Right lobe of liver (tissue), 4 donors: ENCODE data around the gene TMEM255B.

ENCODE experiments used
- POLR2A ChIP-seq: fragments of 450-650 bp; IDR thresholded peaks from one replicate; pipeline ENCODE4 v1.6.1; 2017; ENCODE audit warnings: antibody characterized with exemption, mild to moderate bottlenecking
- TF ChIP-seq, protein P1 (sequence below), 4 donors: fragments of 200-600 bp in 3 of 4; fragments of 450-650 bp in 1 of 4; IDR thresholded peaks; one replicate each; pipeline versions ENCODE4 v1.5.1 to v1.8.0; 2016 to 2022; ENCODE audit warnings: antibody characterized with exemption in 4 of 4, mild to moderate bottlenecking in 2 of 4
- donor health status: DM: no; HTN: no; CAD: no.
- donor health status: DM: no; HTN: no; CAD: no.
- donor health status: DM: no; HTN: yes; CAD: no.

DNA sequence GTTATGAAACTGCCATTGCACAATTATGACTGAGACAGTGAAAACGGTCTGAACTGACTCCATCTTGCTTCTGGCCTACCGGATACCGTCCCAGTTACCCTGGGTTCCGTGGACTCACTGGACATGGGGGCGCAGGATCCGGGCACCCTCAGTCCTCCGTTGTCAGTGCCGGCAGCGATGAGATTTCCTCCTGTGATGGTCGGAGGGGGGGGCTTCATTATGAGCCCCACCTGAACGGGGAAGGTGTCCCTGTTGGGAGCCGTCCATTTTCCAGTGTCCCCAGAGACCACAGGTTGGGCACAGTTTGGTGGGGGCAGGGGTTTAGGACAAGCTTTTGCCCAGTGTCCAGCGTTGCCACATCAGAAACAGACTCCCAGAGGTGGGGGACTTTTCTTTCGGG is 23.4 kb downstream of the TMEM255B start:
- TF ChIP-seq POLR2A: no peak
- TF ChIP-seq, protein P1, sequence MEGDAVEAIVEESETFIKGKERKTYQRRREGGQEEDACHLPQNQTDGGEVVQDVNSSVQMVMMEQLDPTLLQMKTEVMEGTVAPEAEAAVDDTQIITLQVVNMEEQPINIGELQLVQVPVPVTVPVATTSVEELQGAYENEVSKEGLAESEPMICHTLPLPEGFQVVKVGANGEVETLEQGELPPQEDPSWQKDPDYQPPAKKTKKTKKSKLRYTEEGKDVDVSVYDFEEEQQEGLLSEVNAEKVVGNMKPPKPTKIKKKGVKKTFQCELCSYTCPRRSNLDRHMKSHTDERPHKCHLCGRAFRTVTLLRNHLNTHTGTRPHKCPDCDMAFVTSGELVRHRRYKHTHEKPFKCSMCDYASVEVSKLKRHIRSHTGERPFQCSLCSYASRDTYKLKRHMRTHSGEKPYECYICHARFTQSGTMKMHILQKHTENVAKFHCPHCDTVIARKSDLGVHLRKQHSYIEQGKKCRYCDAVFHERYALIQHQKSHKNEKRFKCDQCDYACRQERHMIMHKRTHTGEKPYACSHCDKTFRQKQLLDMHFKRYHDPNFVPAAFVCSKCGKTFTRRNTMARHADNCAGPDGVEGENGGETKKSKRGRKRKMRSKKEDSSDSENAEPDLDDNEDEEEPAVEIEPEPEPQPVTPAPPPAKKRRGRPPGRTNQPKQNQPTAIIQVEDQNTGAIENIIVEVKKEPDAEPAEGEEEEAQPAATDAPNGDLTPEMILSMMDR (IDR thresholded peaks at IDR 0.05): no peak
